Stimulated activated naive CD4-positive, alpha-beta T cell (primary cell): ENCODE results near the gene SPINK1.
"Not testable (repeated sequence)": the region's sequence is repeated elsewhere in the genome, so short reads cannot be mapped to it uniquely, and the experiment has no call there.

Experiments
- DNase-seq, 6 experiments: peaks; one replicate each; lab custom pipeline; 2025; lab: John Stamatoyannopoulos, UW

The SPINK1 gene

DNA sequence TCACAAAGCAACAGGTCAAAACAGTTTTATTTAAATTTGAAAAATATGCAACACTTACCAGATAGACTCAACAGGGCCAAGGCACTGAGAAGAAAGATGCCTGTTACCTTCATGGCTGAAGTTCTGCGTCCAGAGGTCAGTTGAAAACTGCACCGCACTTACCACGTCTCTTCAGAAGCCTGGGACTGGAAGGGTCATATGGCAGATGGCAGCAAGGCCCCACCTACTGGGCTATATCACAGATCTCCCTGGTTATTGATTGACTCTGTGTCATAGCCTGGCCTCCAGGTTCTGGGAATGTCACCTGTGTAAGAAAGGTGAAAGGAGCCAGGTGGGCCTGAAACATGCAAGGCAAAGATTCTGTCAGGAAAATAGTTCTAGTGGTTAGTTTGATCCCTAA is at the start of gene SPINK1:
Gene SPINK1 (minus strand): TSS at position 207 of the 400 bp plus-strand sequence. CDS start 94 bp downstream, at position 113.
- DNase-seq: no peak

DNA sequence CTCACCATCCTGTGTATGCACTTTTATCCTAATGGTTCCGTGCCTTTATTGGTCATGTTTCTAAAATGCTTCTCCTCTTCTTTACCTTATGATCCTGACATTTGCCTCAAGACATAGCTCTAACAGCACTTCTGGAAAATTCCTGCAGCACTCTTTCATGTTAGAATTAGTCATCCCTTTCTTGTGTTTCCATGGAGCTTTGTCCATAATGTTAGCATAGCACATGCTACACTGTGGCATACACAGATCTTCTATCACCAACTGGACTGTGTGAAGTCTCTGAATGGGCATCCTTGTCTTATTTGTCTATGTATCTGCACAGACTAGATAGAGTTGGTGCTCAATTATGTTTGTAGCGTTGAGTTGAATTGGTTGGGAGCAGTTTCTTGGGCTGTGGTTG is 49.0 kb upstream of the SPINK1 start:
- no peak for DNase-seq

DNA sequence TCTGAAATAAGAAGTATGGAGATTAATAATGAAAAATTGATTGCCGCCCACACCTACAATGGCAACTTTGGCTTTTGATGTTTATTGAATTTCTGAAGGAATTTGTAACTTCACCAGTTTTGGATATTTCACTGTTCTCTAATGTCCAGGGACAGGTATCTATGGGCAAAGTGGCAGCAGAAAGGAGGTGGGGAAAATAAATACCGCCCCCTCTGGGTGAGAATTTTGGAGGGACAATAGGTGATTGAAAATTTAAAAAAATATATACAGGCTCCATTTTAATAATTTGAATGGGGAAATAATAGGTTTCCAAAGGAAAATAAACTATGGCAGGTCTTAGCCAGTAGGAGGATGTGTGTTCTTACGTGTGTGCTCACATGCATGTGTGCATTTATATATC is 48.3 kb upstream of the SPINK1 start:
- no peak for DNase-seq

GRCh38 chr5:147878066-147878759 is 46.7 kb upstream of the SPINK1 start, which contains the start of gene SCGB3A2:
Gene SCGB3A2, plus strand, starts transcription at chr5:147878711. Its CDS starts 93 bp downstream, at chr5:147878804.
- no peak for DNase-seq

DNA sequence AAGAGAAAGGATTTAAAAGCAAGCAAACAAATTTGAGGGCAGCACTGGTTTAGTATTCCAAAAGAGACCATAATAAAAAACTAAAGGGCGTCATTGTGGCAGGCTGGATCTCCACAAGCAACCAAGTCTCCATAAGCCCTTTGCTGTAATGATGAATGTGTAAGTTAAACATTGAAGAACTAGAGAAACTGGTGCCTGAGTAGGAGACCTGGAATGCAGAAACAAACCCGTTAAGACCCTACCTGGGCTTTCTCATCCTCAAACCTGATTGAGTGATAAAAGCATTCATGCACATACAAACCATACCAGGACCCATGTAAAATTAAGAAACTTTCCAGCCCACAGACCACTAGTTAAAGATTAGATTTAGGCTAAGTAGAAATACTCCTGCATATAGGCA is 45.2 kb upstream of the SPINK1 start:
- DNase-seq: no peak

DNA sequence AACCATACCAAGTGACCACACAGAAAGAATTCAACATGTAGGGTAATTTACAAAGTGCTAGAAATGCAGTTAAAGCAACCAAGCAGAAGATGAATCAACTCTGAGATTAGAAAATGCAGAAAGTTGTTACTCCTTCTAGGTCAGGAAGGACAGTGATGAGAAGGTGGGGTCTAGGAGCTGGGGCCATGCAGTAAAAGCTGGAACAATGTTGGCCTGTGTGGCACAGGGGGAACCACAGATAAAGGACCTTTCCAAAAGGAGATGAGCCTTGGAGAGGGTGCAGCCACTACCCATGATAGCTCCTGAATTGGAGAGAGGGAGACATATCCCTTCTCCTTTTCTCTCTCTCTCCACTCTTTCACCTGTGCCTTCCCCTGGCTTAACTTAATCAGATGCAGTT is 44.7 kb upstream of the SPINK1 start:
- DNase-seq: no peak

- no peak for DNase-seq
Observed at GRCh38 chr5:147874910-147875367, 43.5 kb upstream of the SPINK1 start.

DNA sequence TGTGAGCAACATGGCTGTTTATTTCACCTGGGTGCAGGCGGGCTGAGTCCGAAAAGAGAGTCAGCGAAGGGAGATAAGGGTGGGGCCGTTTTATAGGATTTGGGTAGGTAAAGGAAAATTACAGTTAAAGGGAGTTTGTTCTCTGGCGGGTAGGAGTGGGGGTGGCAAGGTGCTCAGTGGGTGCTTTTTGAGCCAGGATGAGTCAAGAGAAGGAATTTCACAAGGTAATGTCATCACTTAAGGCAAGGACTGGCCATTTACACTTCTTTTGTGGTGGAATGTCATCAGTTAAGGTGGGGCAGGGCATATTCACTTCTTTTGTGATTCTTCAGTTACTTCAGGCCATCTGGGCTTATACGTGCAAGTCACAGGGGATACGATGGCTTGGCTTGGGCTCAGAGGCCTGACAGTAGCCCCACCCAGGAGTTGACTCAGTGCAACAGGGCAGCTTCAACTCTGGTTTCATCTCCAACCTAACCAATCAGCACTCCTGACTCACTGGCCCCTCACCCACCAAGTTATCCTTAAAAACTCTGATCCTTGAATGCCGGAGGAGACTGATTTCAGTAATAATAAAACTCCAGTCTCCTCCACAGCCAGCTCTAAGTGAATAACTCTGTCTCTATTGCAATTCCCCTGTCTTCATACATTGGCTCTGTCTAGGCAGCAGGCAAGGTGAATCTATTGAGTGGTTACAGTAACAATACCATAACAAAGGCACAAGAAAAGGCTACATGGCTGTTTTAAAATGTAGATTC is 42.8 kb upstream of the SPINK1 start:
- DNase-seq: not testable (repeated sequence)

GRCh38 chr5:147872744-147873435 is 41.4 kb upstream of the SPINK1 start:
- not testable (repeated sequence) for DNase-seq

- not testable (repeated sequence) for DNase-seq
Observed at GRCh38 chr5:147871980-147872549, 40.6 kb upstream of the SPINK1 start.

DNA sequence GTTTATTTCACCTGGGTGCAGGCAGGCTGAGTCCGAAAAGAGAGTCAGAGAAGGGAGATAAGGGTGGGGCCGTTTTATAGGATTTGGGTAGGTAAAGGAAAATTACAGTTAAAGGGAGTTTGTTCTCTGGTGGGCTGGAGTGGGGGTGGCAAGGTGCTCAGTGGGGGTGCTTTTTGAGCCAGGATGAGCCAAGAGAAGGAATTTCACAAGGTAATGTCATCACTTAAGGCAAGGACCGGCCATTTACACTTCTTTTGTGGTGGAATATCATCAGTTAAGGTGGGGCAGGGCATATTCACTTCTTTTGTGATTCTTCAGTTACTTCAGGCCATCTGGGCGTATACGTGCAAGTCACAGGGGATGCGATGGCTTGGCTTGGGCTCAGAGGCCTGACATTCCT is 38.4 kb upstream of the SPINK1 start:
- DNase-seq: not testable (repeated sequence)

GRCh38 chr5:147869112-147869511 is 37.6 kb upstream of the SPINK1 start:
- no peak for DNase-seq

DNA sequence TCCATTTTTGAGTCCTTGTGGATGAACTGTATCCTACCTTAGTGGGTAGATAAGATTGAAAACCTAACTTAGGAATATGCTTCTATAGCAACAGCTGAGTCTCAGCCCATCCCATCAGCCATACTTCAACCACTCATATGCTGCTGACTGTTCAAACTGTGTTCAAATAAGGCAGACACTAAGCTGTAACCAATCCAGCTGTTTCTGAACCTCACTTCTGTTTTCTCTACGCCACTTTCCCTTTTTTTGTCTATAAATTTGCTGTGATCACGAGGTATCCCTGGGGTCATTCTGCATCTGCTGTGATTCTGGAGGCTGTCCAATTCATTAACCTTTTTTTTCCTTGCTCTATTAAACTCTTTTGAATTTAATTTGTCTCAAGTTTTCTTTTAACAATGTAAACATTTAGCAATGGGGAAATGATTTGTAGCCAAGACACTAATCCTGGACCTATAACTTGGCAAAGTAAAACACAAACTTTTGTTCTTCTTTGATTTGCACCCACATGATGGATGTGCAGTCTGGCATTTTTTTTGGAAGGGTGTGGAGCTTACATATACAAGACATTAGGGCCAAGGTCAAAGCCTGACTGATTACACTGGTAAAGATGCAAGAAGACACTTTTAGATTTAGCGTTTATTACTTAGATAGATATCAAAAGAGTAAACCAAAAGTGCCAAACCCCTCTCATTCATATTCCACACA is 32.1 kb upstream of the SPINK1 start:
- no peak for DNase-seq

DNA sequence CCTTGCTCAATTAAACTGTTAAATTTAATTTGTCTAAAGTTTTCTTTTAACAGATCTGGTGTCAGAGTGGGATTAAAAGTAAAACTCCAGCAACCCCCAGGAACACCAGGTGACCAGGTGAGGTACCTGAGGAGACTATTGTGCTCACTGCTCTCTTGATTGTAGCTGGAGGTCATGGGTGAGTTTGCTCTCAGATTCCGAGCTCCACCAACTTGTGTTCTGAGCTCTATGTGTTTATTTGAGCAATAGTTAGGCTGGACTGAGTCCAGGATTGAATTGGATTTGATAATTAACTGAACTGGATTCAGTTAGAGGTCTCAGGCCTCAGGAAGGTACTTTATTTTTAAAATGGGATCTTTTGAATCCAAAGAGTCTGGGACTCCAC is 29.2 kb upstream of the SPINK1 start:
- no peak for DNase-seq

- DNase-seq: no peak
Observed at GRCh38 chr5:147859962-147860640, 28.6 kb upstream of the SPINK1 start.

DNA sequence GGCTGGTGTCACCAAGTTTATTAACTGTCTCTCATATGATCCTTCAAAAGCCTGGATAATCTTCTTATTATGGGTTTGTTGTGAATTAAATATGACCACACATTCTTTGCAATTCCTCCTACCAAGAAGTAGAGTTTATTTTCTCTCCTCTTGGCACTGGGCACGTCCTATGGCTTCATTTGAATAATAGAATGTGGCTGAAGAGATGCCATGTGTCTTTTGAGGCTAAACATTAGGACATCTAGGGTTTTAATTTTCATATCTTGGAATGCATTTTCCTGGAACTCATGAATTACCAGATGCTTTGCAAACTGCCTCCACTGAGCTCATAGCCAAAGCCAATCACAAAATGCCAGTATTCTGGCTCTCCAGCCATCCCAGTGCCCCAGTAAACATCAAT is 27.1 kb upstream of the SPINK1 start:
- DNase-seq: no peak

DNA sequence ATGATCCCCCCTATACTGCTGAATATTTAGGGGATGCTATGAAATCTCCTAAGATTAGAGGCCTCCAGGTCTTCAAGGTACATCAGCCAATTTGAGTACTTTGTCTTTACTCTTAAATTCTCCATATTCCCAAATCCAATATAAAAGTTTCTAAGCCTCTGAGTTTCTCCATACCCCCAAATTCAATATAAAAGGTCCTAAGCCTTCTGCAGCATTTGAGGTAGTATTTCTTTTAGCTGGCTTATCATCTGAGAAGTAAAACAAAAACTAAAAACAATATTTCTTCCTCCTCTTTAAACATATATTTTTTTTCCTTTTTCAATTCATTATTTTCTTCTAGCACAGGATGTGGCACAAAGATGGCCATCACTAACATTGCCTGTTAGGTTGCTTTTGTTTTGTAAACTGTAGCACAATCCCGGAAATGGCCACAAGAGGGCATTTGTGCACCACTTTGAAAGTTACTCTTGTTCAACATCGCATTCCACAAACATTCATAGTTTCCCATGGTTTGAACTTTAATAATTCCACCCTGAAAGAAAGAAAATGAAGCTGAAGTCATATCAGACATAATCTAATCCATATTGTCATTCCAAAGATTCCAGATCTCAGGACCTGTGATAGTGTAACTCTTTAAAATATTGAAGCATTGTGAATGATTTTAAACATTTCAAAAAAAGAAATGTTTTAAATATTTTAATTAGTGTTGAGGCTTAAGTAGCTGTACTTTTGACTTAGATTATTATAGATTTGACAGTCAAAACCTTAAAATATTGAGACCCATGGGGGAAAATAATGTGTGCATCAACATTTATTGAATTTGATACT is 26.0 kb upstream of the SPINK1 start:
- peak in 2 of 6 experiments; percentile 0 to 2 for DNase-seq

- no peak for DNase-seq
Observed at GRCh38 chr5:147856801-147857200, 25.3 kb upstream of the SPINK1 start.

DNA sequence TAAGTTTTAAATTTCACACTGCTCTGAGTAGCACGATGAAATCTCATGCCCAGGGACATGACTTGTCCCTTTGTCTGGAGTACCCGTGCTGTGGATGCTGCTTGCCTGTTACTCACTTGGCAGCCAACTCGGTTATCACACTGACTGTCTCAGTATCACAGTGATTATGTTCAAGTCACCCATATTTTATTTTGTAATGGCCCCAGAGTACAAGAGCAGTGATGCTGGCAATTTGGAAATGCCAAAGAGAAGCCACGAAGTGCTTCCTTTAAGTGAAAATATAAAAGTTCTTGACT is 24.3 kb upstream of the SPINK1 start:
- no peak for DNase-seq
